ENCODE measurements around the gene SESN1. TPM values are rescaled to one million over a fixed set of nuclear protein-coding genes. Genes with fewer than 3 reads are reported as not detected.

SESN1 gene
- total RNA-seq, 2 experiments from 2014 or later = 10.8 to 13.8 TPM

- TF ChIP-seq CTCF (conservative IDR thresholded peaks at IDR 0.05; ENCODE audit: low read length) (0 out of 2 replicates have a peak, but pooled peaks have one; percentile 18), EZH2phosphoT487 (IDR thresholded peaks at IDR 0.05; ENCODE audit: borderline replicate concordance, low read depth, low read length) (no peak)
- ChIA-PET POLR2A (interaction anchor here (0.6 to 1.9 kb wide), 9 partner anchors 9 to 1779 kb away, joined by 3 to 7 read pairs (median 4); partner anchors contain the start of gene CDK19), CTCF (ENCODE audit: unreplicated experiment) (no interaction called here)
- no peaks in the 10 kb centered on the region for H4K20me1 ChIP-seq (ENCODE audit: insufficient read depth, low read length)
- BruUV-seq (replicated peaks) = no TSS peak
- H3K4me3 ChIP-seq (ENCODE audit: low read depth, low read length, poor library complexity, severe bottlenecking) = no peak overlapping the region
- intact Hi-C loops (cut with micrococcal nuclease; ENCODE audit: unreplicated experiment) = no loop called here
- no peak overlapping the region for H3K27ac ChIP-seq (ENCODE audit: low read depth, low read length, poor library complexity, severe bottlenecking)
- H3K36me3 ChIP-seq (ENCODE audit: insufficient read depth, low read length) = no peaks in the 10 kb centered on the region
- H3K4me2 ChIP-seq (ENCODE audit: low read length) = peak overlapping the region; percentile 44
- H3K9me3 ChIP-seq (ENCODE audit: low read length) = no peaks in the 10 kb centered on the region
- H3K9me2 ChIP-seq (ENCODE audit: insufficient read depth, low read length) = no peaks in the 10 kb centered on the region
- no peak overlapping the region for H2AFZ ChIP-seq (ENCODE audit: low read length)
- peak; percentile 13 for DNase-seq (ENCODE audit: low spot score)
- peaks cover 24% of the 10 kb centered on the region for H3K4me1 ChIP-seq (ENCODE audit: insufficient read depth, low read length, poor library complexity, severe bottlenecking)
- peaks cover 3% of the 10 kb centered on the region; the same call in 1 of the 2 replicates for H3K79me2 ChIP-seq (ENCODE audit: insufficient read depth, low read depth, low read length)
These were observed 57.9 kb downstream of the SESN1 start for GRCh38 chr6:109036574-109037294.

DNA sequence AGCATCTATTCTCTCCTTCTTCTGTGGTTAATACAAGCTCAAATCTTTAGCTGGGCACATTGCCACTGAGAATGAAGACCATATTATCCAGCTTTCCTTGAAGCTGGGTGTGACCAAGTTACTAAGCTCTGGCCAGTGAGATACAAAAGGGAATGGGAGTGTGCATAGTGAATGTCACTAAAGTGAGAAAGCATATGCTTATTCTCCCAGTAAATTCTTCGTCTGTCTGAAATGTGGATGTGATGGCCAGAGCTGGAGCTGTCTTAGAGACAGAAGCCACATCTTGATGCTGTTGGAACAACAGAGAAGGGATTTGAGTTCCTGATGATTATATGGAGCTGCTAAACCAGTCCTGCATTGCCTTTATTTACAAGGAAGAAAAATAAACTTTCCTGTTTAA, 60.1 kb downstream of the SESN1 start:
- DNase-seq (ENCODE audit: low spot score) = no peak
- TF ChIP-seq EZH2phosphoT487 (IDR thresholded peaks at IDR 0.05; ENCODE audit: borderline replicate concordance, low read depth, low read length) (no peak), CTCF (conservative IDR thresholded peaks at IDR 0.05; ENCODE audit: low read length) (no peak)
- no TSS peak for BruUV-seq (replicated peaks)
- Histone ChIP-seq H2AFZ (ENCODE audit: low read length) (no peak overlapping the region), H3K4me3 (ENCODE audit: low read depth, low read length, poor library complexity, severe bottlenecking) (no peak overlapping the region), H3K27ac (ENCODE audit: low read depth, low read length, poor library complexity, severe bottlenecking) (no peak overlapping the region), H3K9me3 (ENCODE audit: low read length) (no peaks in the 10 kb centered on the region), H3K9me2 (ENCODE audit: insufficient read depth, low read length) (no peaks in the 10 kb centered on the region), H3K4me1 (ENCODE audit: insufficient read depth, low read length, poor library complexity, severe bottlenecking) (peaks cover 24% of the 10 kb centered on the region), H3K36me3 (ENCODE audit: insufficient read depth, low read length) (no peaks in the 10 kb centered on the region), H4K20me1 (ENCODE audit: insufficient read depth, low read length) (no peaks in the 10 kb centered on the region), H3K4me2 (ENCODE audit: low read length) (no peak overlapping the region), H3K79me2 (ENCODE audit: insufficient read depth, low read depth, low read length) (no peaks in the 10 kb centered on the region)
- POLR2A ChIA-PET = interaction anchor here (0.6 to 1.7 kb wide), 6 partner anchors 9 to 507 kb away, joined by 3 to 4 read pairs (median 3); no protein-coding TSS in a partner anchor
- intact Hi-C loops (cut with micrococcal nuclease; ENCODE audit: unreplicated experiment) = no loop called here
- CTCF ChIA-PET (ENCODE audit: unreplicated experiment) = no interaction called here

- POLR2A ChIA-PET = interaction anchor here (0.7 to 1.1 kb wide), 4 partner anchors 8 to 85 kb away, joined by 3 to 5 read pairs (median 4); no protein-coding TSS in a partner anchor
- Histone ChIP-seq H3K27ac (ENCODE audit: low read depth, low read length, poor library complexity, severe bottlenecking) (no peak overlapping the region), H2AFZ (ENCODE audit: low read length) (no peak overlapping the region), H3K9me2 (ENCODE audit: insufficient read depth, low read length) (no peaks in the 10 kb centered on the region), H3K4me2 (ENCODE audit: low read length) (no peak overlapping the region), H3K36me3 (ENCODE audit: insufficient read depth, low read length) (no peaks in the 10 kb centered on the region), H3K4me1 (ENCODE audit: insufficient read depth, low read length, poor library complexity, severe bottlenecking) (peaks cover 24% of the 10 kb centered on the region), H4K20me1 (ENCODE audit: insufficient read depth, low read length) (no peaks in the 10 kb centered on the region), H3K79me2 (ENCODE audit: insufficient read depth, low read depth, low read length) (no peaks in the 10 kb centered on the region), H3K9me3 (ENCODE audit: low read length) (no peaks in the 10 kb centered on the region), H3K4me3 (ENCODE audit: low read depth, low read length, poor library complexity, severe bottlenecking) (no peak overlapping the region)
- no peak for DNase-seq (ENCODE audit: low spot score)
- no TSS peak for BruUV-seq (replicated peaks)
- intact Hi-C loops (cut with micrococcal nuclease; ENCODE audit: unreplicated experiment) = no loop called here
- TF ChIP-seq CTCF (conservative IDR thresholded peaks at IDR 0.05; ENCODE audit: low read length) (no peak), EZH2phosphoT487 (IDR thresholded peaks at IDR 0.05; ENCODE audit: borderline replicate concordance, low read depth, low read length) (no peak)
- CTCF ChIA-PET (ENCODE audit: unreplicated experiment) = no interaction called here
These were observed 61.0 kb downstream of the SESN1 start for GRCh38 chr6:109033655-109034054.

Data from OCI-LY7 (cell line).